OCI-LY7 (cell line): ENCODE results near the gene S100A1.

Experiments
- EZH2phosphoT487 ChIP-seq: fragments of 200-600 bp; sonication (generic); IDR thresholded peaks from 2 replicates; pipeline ENCODE4 v1.6.1; 2018; ENCODE audit warnings: low read depth, borderline replicate concordance, mild to moderate bottlenecking, mixed run types, antibody characterized with exemption, low read length, moderate library complexity, mixed read lengths
- TF ChIP-seq, protein P1 (sequence below): fragments of 200-600 bp; sonication (generic); conservative IDR thresholded peaks from 2 replicates; pipeline ENCODE4 v1.5.1; 2014; ENCODE audit warnings: mild to moderate bottlenecking, antibody characterized with exemption, low read length, moderate library complexity, mixed read lengths

GRCh38 chr1:153586347-153586746 lies 41.9 kb upstream of the S100A1 start:
- TF ChIP-seq, protein P1, sequence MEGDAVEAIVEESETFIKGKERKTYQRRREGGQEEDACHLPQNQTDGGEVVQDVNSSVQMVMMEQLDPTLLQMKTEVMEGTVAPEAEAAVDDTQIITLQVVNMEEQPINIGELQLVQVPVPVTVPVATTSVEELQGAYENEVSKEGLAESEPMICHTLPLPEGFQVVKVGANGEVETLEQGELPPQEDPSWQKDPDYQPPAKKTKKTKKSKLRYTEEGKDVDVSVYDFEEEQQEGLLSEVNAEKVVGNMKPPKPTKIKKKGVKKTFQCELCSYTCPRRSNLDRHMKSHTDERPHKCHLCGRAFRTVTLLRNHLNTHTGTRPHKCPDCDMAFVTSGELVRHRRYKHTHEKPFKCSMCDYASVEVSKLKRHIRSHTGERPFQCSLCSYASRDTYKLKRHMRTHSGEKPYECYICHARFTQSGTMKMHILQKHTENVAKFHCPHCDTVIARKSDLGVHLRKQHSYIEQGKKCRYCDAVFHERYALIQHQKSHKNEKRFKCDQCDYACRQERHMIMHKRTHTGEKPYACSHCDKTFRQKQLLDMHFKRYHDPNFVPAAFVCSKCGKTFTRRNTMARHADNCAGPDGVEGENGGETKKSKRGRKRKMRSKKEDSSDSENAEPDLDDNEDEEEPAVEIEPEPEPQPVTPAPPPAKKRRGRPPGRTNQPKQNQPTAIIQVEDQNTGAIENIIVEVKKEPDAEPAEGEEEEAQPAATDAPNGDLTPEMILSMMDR, result no peak
- no peak for TF ChIP-seq EZH2phosphoT487
